PC-3 (cell line): ENCODE results near the gene CRTAC1.

Experiments used
- CTCF ChIP-seq: fragments of 300-600 bp; sonication (generic); conservative IDR thresholded peaks from 2 replicates; pipeline ENCODE4 v1.5.1; 2017; ENCODE audit warnings: antibody characterized with exemption, low read depth, mild to moderate bottlenecking, low read length
- EZH2 ChIP-seq: fragments of 300-600 bp; sonication (generic); IDR thresholded peaks from one replicate; pipeline ENCODE4 v1.6.1; 2017; ENCODE audit warnings: antibody characterized with exemption, mild to moderate bottlenecking, low read length; ENCODE audit not compliant: unreplicated experiment
- EZH2phosphoT487 ChIP-seq: fragments of 300-600 bp; sonication (generic); IDR thresholded peaks from 2 replicates; pipeline ENCODE4 v1.6.1; 2018; ENCODE audit warnings: mild to moderate bottlenecking, antibody characterized with exemption, low read length, borderline replicate concordance

DNA sequence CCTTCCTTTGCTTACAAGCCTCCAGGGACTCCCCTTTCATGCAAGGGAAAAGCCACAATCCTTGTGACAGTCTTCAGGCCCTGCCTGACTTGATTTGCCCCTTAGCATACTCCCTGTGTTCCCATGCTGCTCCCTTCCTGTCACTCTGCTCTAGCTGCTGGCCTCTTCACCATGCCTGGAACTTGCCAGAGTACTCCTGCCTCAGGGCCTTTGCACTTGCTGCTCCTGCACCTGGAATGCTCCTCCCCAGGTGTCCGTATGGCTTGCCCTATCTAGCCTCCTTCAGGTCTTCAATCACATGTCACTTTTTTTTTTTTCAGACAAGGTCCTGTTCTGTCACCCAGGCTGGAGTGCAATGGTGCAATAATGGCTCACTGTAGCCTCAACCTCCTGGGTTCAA, 203.5 kb downstream of the CRTAC1 start:
- TF ChIP-seq CTCF: no peak
- no peak for TF ChIP-seq EZH2
- no peak for TF ChIP-seq EZH2phosphoT487
